GM12878 (cell line): Measurements from ENCODE around the gene MAPKBP1. TPM values are rescaled to one million over a fixed set of nuclear protein-coding genes. Genes with fewer than 3 reads are reported as not detected.

Experiments used
- ATAC-seq: fragments of 200-7000 bp; cut with Tn5 transposase; 3 replicates; pipeline ENCODE4 v1.9.1; 2020; ENCODE audit warnings: mild to moderate bottlenecking, moderate library complexity
- BruUV-seq: library from RNA; stranded (reverse); fragments of 400-500 nt; replicated peaks from 2 replicates; lab custom pipeline; 2021; lab: Mats Ljungman, UMichigan
- CTCF ChIA-PET: fragments of 300-600 bp; sonication (Branson Sonifier 250); formaldehyde crosslinking; extraction: SDS; loops from one replicate; lab custom pipeline; 2021; ENCODE audit warnings: inconsistent platforms; lab: Yijun Ruan, JAX
- POLR2A ChIA-PET: fragments of 350-600 bp; formaldehyde crosslinking; extraction: SDS; loops from one replicate; lab custom pipeline; 2021; ENCODE audit warnings: inconsistent platforms; lab: Charles Lee
- RAD21 ChIA-PET: fragments of 300-600 bp; sonication (Branson Sonifier 250); formaldehyde crosslinking; loops from one replicate; lab custom pipeline; 2023; ENCODE audit warnings: antibody characterized with exemption; ENCODE audit not compliant: unreplicated experiment; lab: Charles Lee
- SMC1A ChIA-PET: fragments of 300-600 bp; sonication (Branson Sonifier 250); formaldehyde crosslinking; loops from one replicate; lab custom pipeline; 2023; ENCODE audit not compliant: unreplicated experiment, uncharacterized antibody; lab: Charles Lee
- DNase-seq: peaks from one replicate; pipeline ENCODE4 v3.0.0-alpha.2; 2011; ENCODE audit warnings: low read depth, low spot score
- FAIRE-seq: peaks from 3 replicates; lab custom pipeline; 2011; peaks lifted over from hg19 to GRCh38; lab: Jason Lieb, UNC
- H2AFZ ChIP-seq: 2 replicates; pipeline ENCODE4 v1.6.0; 2011; ENCODE audit warnings: low read depth, low read length, control low read depth; ENCODE audit not compliant: control insufficient read depth
- H3K27ac ChIP-seq: 2 replicates; pipeline ENCODE4 v1.5.1; 2011; ENCODE audit warnings: control low read depth; ENCODE audit not compliant: control insufficient read depth, insufficient read depth
- H3K27me3 ChIP-seq, 2 experiments: replicated peaks in 1 of 2; 2 replicates each; pipeline versions ENCODE4 v1.6.0 to v1.6.1; 2011; ENCODE audit warnings: low read length in 1 of 2; ENCODE audit not compliant: control insufficient read depth in 2 of 2, insufficient read depth in 2 of 2
- H3K36me3 ChIP-seq, 2 experiments: 2 replicates each; pipeline ENCODE4 v1.5.1; 2011; ENCODE audit warnings: low read length in 1 of 2; ENCODE audit not compliant: control insufficient read depth in 2 of 2, insufficient read depth in 2 of 2
- H3K4me1 ChIP-seq: 2 replicates; pipeline ENCODE4 v1.6.1; 2011; ENCODE audit warnings: mild to moderate bottlenecking, low read length, moderate library complexity, mixed read lengths; ENCODE audit not compliant: control insufficient read depth, insufficient read depth
- H3K4me2 ChIP-seq: 2 replicates; pipeline ENCODE4 v1.6.0; 2011; ENCODE audit warnings: control low read depth; ENCODE audit not compliant: control insufficient read depth, insufficient read depth
- H3K4me3 ChIP-seq: fragments of 200-600 bp; sonication (generic); 2 replicates; pipeline ENCODE4 v1.5.1; 2016
- H3K79me2 ChIP-seq: 2 replicates; pipeline ENCODE4 v1.6.0; 2011; ENCODE audit warnings: low read length; ENCODE audit not compliant: control insufficient read depth, insufficient read depth
- H3K9ac ChIP-seq: 2 replicates; pipeline ENCODE4 v1.8.0; 2011; ENCODE audit warnings: low read length, control low read depth, mixed read lengths; ENCODE audit not compliant: control insufficient read depth, insufficient read depth
- H3K9me3 ChIP-seq: replicated peaks from 3 replicates; pipeline ENCODE4 v1.5.1; 2011; ENCODE audit warnings: mild to moderate bottlenecking, low read length; ENCODE audit not compliant: control insufficient read depth, insufficient read depth
- H4K20me1 ChIP-seq: 2 replicates; pipeline ENCODE4 v1.6.0; 2011; ENCODE audit not compliant: control insufficient read depth, insufficient read depth
- POLR2AphosphoS2 ChIP-seq: IDR thresholded peaks from 2 replicates; pipeline ENCODE4 v1.6.1; 2011; ENCODE audit warnings: low read depth, mild to moderate bottlenecking, low read length, improper control_type of control experiment, moderate library complexity
- ZBTB4 ChIP-seq: fragments of 450-650 bp; formaldehyde crosslinking; IDR thresholded peaks from 2 replicates; pipeline ENCODE4 v1.4.0; 2022; ENCODE audit warnings: mild to moderate bottlenecking, moderate library complexity
- WGBS: methylation state at CpG from one replicate; pipeline ENCODE4 v1.1.6; 2016; ENCODE audit warnings: low lambda C conversion rate; ENCODE audit not compliant: insufficient replicate concordance, insufficient coverage; ENCODE audit errors: missing lambda C conversion rate; 5-methylcytosine and 5-hydroxymethylcytosine counted together
- in situ Hi-C: fragments of 300-500 bp; cut with MboI; formaldehyde crosslinking; loops from 9 replicates; pipeline ENCODE4 v1.14.3; 2018; ENCODE audit warnings: mixed read lengths
- intact Hi-C: fragments of 100-400 bp; cut with micrococcal nuclease; formaldehyde crosslinking; loops from one replicate; pipeline ENCODE4 v1.14.2; 2022; ENCODE audit not compliant: unreplicated experiment
- polyA plus RNA-seq, 11 experiments: library from polyadenylated mRNA; depleted of rRNA in 4 of 11; unstranded in 6 of 11; stranded (reverse) in 5 of 11; fragments of >200 nt; fragmentation: Nextera tagmentation in 4 of 11; fragmentation: Illumina TruSeq in 1 of 11; extraction: Ambion mirVana in 4 of 11; extraction: Trizol in 1 of 11; gene quantifications; 1 replicate in 1 of 11; 2 replicates in 10 of 11; pipeline versions ENCODE4 v1.2.1 to v1.2.3, GENCODE V29; 2011 to 2016; ENCODE audit warnings: inconsistent platforms in 2 of 11, missing spikeins in 2 of 11, low read depth in 1 of 11
- total RNA-seq, 4 experiments: library from RNA; depleted of rRNA in 3 of 4; stranded (reverse); fragments of >200 nt in 3 of 4; fragmentation: Illumina TruSeq in 1 of 4; extraction: Trizol in 1 of 4; gene quantifications; 2 replicates each; pipeline versions ENCODE4 v1.2.1 to v1.2.3, GENCODE V29; 2013 to 2021

The MAPKBP1 gene
- total and polyA plus RNA-seq, 10 of the 15 experiments (the other 5 are each of a cell fraction or from before 2014, with no cell fraction given) = 0.44 to 19.0 (median 7.3) TPM

GRCh38 chr15:41858756-41859155, 84.5 kb downstream of the MAPKBP1 start:
- H3K4me3 ChIP-seq = no peak overlapping the region
- H3K27me3 ChIP-seq = no peaks in the 10 kb centered on the region; a peak in 1 of 4 replicates
- H2AFZ ChIP-seq = no peak overlapping the region
- H3K79me2 ChIP-seq = no peaks in the 10 kb centered on the region
- H3K4me2 ChIP-seq = no peak overlapping the region
- SMC1A ChIA-PET = no interaction called here
- H3K27ac ChIP-seq = no peak overlapping the region
- DNase-seq (no peak), FAIRE-seq (no peak), ATAC-seq (no peak)
- H3K4me1 ChIP-seq = no peaks in the 10 kb centered on the region
- no peak overlapping the region for H3K9ac ChIP-seq
- in situ Hi-C loops = no loop called here
- WGBS = 32% methylated on average over 15 of the region's 15 CpGs
- TF ChIP-seq ZBTB4 (CRISPR knock-in tag) (no peak), POLR2AphosphoS2 (no peak)
- TF ChIP-seq, all 136 proteins: peak for 0
- CTCF ChIA-PET = interaction anchor here (0.9 to 1.0 kb wide), 2 partner anchors 27 to 86 kb away, joined by 3 to 6 read pairs; no protein-coding TSS in a partner anchor
- POLR2A ChIA-PET = no interaction called here
- RAD21 ChIA-PET = interaction anchor here (0.5 to 0.8 kb wide), 2 partner anchors 46 to 527 kb away, joined by 3 read pairs; no protein-coding TSS in a partner anchor
- H4K20me1 ChIP-seq = no peaks in the 10 kb centered on the region
- BruUV-seq = no TSS peak
- no peaks in the 10 kb centered on the region for H3K9me3 ChIP-seq
- intact Hi-C loops = no loop called here
- H3K36me3 ChIP-seq = no peaks in the 10 kb centered on the region
